LoVo (cell line): ENCODE data around the gene DMGDH.

Experiments used
- DNase-seq: peaks from one replicate; pipeline ENCODE4 v3.0.0-alpha.2; 2016; ENCODE audit warnings: low spot score

DMGDH gene

GRCh38 chr5:79069488-79070349 lies at the start of gene DMGDH, which contains the start of gene BHMT2:
Gene DMGDH, minus strand, starts transcription at chr5:79069674. Its CDS starts 54 bp downstream, at chr5:79069620.
Gene BHMT2, plus strand, starts transcription at chr5:79069767. Its CDS starts 16 bp downstream, at chr5:79069783.
- DNase-seq = no peak

- no peak for DNase-seq
Measured at GRCh38 chr5:79112703-79113058, 43.2 kb upstream of the DMGDH start.

DNA sequence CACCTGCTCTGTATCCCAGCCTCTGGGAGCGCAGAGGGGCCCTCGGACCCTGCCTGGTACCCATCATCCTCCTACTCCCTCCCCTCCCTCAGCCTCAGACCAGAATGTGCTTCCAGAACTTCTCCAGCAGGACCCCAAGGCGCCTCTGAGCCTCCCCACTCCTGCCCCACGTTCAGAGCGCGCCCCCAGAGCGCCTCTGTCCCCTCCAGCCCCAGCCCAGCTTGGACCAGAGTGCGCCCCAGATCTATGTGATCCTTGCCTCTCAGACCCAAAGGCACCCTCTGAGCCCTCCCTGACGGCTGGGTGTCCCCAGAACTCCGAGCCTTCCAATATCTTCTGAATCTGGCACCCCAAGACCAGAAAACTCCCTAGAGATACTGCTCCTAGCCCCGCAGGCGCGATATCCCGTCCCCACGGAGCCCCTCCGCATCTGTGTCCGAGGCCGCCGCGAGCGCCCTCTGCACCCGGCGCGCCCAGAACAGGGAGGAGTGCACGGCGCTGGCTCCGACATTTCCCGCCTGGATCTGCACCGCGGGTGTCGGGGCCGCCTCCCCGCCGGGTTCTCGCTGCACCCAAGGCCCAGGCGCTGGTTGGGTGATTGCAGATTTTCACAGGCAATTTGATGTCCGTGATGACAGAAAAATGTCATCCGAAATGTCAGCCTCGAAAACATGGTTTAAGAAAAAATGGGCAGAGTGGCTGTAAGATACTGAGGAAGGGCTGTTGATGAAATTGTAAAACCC lies 42.7 kb upstream of the DMGDH start:
- no peak for DNase-seq

GRCh38 chr5:79111387-79111959 lies 42.0 kb upstream of the DMGDH start, which contains the start of gene BHMT:
Gene BHMT, plus strand, starts transcription at chr5:79111809. Its CDS starts 77 bp downstream, at chr5:79111886.
- no peak for DNase-seq

- peak; percentile 26 for DNase-seq
Measured at GRCh38 chr5:79109527-79110492, 40.3 kb upstream of the DMGDH start.

DNA sequence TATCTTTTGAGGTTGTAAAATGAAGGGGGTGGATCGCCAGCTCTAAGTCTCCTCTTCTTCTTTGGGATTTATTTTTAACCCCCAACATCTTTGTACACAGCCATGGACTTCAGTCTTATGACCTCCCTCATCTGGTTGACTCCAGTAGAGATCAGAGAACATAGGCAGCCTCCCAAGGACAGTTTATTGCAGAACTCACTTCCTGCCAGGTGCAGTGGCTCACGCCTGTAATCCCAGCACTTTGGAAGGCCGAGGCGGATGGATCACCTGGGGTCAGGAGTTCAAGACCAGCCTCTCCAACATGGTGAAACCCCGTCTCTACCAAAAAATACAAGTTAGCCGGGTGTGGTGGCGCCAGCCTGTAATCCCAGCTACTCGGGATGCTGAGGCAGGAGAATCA lies 39.3 kb upstream of the DMGDH start:
- no peak for DNase-seq

GRCh38 chr5:79108086-79108485 lies 38.6 kb upstream of the DMGDH start:
- DNase-seq = no peak

DNA sequence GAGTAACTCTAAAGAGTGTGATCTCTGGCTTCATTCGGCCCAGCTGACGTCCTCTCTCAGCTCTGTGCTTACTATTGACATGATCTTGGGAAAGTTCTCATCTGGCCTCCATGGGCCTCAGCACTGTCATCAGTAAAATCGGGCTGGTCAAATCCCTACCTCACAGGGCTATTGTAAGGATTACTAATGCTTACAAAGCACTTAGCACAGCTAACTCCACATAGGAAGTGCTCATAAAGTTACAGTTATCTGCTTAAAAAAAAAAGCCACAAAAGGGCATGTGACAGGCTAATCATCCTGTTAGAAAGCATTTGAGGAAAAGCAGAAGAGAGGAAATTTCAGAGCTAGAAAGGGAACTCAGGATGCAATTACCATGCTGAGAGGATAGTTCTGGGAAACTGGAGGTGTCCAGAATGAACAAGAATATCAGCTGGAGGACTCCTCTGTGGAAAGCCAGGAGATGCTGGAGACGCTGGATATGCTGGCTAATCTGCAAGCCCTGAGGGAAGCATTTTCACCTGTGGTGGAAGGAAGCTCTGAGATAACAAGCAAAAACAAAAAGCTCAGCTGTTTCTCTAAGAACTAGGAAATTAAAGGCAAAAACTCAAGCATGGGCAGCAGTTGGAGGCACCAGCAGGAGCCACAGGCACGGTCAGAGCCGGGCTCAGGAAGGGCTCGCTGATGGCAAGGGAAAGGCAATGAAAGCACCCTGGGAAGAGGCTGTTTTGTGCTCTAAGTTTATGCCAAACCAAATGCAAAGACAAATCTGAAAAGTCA lies 37.7 kb upstream of the DMGDH start:
- DNase-seq = no peak

GRCh38 chr5:79105868-79106267 lies 36.4 kb upstream of the DMGDH start:
- no peak for DNase-seq

DNA sequence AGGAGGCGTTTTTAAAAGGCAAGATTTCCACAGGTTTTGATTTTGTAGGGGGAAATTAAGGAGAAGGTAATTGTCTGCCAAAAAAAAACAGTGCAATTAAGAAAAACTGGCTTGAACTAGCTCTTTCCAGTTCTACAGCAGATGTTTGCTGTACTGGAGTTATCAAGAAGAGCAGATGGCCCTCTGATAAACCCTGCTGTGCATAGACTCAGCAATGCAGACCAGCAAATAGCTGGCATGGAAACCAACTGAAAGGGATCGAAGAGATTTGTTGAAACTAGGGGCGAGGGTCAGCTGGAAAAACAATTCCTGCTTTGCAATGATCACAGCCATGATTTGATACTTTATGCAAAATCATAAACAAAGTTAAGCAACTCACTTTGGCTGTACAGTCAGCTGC lies 24.3 kb upstream of the DMGDH start:
- DNase-seq = no peak

- DNase-seq = no peak
Measured at GRCh38 chr5:79091064-79091463, 21.6 kb upstream of the DMGDH start.

GRCh38 chr5:79088507-79088906 lies 19.0 kb upstream of the DMGDH start:
- no peak for DNase-seq

GRCh38 chr5:79086116-79086515 lies 16.6 kb upstream of the DMGDH start:
- DNase-seq = no peak

DNA sequence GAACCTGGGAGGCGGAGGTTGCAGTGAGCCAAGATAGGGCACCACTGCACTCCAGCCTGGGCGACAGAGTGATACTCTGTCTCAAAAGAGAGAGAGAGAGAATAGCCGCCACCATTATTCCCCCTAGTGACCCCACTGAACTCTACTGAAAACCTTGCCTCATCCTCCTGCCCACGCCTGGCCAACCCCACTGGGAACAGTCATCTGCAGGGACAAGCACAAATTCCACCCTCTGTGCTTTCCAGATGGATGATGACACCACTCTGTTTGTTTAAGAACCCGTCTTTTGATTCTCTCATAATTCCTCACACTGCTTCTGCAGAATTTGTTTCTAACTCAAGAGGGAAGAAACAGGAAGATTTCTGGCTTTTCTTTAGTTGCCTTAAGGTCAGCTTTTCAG lies 12.3 kb upstream of the DMGDH start:
- DNase-seq = no peak

DNA sequence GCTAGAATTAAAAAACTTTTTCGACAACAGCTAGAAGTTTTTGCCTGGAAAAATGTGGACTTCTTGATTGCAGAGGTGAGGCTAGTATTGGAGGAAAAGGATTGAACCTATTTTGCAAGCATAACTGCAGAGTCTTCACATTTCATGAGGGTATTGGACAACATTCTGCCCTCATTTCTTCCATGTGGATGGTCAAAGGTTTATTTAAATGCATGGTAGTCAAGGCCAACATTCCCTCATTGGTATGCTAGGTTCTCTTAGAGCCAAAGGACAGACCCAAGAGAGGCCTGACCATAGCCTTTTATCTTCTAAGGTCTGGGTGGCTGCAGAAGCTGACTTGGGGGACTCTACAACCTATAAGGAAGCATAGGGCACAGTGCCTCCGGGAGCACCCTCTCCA lies 11.3 kb upstream of the DMGDH start:
- DNase-seq = no peak

DNA sequence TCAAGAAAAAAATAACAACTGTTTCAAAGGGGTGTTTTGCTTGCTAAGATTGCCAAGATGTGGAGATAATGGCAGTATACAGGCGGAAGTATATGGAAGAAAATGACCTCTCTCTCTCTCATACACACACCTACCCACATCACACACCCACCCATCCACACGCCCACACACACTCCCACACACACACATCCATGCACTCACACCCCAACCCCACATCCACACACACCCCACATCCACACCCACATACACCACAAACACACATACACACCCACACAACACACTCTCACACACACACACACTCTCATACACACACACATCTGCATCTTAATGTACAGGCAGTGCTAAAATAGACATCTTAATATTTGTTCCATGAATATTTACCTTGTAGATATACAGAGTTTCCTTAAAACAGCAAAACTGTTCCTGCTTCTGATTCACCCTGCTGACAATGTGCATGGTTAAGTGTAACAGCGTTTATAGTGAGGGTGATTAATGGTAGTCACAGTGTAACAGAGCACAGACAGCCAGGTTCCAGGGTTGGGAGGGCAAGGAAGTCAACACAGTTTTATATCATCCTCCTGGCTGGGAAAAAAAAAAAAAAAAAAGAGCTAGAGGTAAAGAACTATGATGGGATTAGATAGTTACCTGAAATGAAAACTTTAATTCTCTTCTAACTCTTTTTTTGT lies 8.3 kb upstream of the DMGDH start:
- no peak for DNase-seq

DNA sequence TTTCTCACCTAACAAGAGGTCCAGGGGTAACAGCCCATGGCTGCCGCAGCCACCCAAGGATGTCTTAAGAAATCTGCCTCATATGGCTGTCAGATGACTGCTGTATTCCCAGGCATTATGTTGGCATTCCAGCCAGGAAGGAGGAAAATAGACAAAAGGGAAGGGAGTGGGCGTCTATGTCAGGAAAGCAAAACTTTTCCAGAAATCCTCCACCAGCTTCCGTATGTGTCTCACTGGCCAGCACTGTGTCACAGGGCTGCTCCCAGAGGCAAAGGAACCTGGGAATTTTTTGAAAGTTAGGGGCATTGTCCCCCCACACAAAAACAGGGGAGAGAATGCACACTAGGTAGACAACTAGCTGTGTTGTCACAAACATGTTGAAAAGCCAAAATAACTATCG lies 7.3 kb upstream of the DMGDH start:
- no peak for DNase-seq

- no peak for DNase-seq
Measured at GRCh38 chr5:79075646-79076426, 6.4 kb upstream of the DMGDH start.

DNA sequence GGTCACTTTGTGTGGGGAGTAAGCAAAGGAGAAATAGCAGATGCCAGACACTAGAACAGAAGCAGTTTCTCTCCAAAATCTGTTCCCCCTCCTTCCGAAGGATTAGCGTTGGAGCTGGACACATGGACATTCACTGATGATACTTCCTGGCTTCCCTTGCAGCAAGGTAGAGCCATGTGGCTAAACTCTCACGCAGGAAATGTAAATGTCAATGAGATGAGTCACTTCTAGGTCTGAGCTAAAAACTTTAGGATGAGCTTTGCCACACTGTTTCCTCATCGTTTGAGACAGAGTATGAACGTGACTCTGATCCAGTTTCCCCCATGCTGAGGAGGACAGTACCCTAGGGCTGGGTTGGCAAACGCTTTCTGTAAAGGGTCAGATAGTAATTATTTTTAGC lies 5.2 kb upstream of the DMGDH start:
- DNase-seq = peak; percentile 24

DNA sequence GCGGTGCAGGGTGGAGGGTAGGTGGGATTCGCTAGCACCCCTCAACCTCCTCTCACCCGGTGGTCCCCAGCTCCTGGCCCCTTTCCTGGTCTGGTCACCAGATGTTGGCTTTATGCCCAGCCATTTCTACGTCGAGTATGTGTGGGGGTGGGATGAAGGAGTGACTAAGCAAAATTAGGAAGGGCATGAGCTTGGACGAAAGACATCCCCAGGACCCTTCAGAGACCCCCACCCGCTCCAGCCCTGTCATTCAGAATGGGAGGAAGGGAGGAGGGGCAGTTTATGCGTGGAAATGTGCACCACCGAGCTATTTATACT lies 835 bp upstream of the DMGDH start:
- DNase-seq = no peak
